IgD-negative memory B cell (primary cell): ENCODE results near the gene PCOLCE2. TPM values are rescaled to one million over a fixed set of nuclear protein-coding genes. Genes with fewer than 3 reads are reported as not detected.

ENCODE experiments used
- H3K27ac Mint-ChIP-seq, 3 donors: one replicate each; pipeline ENCODE4 v1.8.0; 2020 to 2022; ENCODE audit warnings: mild to moderate bottlenecking in 3 of 3, mixed read lengths in 3 of 3, moderate library complexity in 1 of 3
- H3K27me3 Mint-ChIP-seq: one replicate; pipeline ENCODE4 v1.8.0; 2021; ENCODE audit warnings: mixed read lengths
- H3K36me3 Mint-ChIP-seq: one replicate; pipeline ENCODE4 v1.8.0; 2020; ENCODE audit warnings: mild to moderate bottlenecking, mixed read lengths
- H3K4me1 Mint-ChIP-seq, 3 donors: one replicate each; pipeline ENCODE4 v1.8.0; 2020 to 2022; ENCODE audit warnings: mixed read lengths in 3 of 3, mild to moderate bottlenecking in 1 of 3
- H3K4me3 Mint-ChIP-seq, 4 donors: one replicate each; pipeline ENCODE4 v1.8.0; 2020 to 2022; ENCODE audit warnings: mild to moderate bottlenecking in 4 of 4, mixed read lengths in 4 of 4, moderate library complexity in 3 of 4
- H3K9me3 Mint-ChIP-seq, 3 donors: one replicate each; pipeline ENCODE4 v1.8.0; 2020 to 2021; ENCODE audit warnings: mixed read lengths in 3 of 3, mild to moderate bottlenecking in 1 of 3
- polyA plus RNA-seq: library from polyadenylated mRNA; unstranded; fragments of 300-500 nt; fragmentation: Illumina TruSeq; gene quantifications from one replicate; pipeline ENCODE4 v1.2.3, GENCODE V29; 2021

The PCOLCE2 gene
- polyA plus RNA-seq, 1 donor from 2014 or later = not detected

DNA sequence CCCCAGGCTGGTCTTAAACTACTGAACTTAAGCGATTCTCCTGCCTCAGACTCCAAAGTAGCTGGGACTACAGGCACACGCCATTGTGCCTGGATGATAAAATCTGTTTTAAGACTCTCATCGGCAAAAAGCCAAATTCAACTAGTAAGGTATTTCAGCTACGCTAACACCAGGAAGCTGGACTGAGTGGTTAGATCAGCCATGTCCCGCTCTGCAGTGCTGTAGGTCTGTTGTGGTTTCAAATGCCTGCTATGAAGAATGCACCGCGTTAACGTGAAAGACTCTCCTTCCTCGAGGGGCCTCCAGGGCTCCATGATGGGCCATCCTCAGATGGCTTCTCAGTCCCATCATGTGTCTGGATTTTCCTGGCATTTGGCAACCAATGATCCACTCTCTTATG, 70.2 kb downstream of the PCOLCE2 start:
- no peaks in the 10 kb centered on the region for H3K9me3 Mint-ChIP-seq
- no peak overlapping the region for H3K27ac Mint-ChIP-seq

DNA sequence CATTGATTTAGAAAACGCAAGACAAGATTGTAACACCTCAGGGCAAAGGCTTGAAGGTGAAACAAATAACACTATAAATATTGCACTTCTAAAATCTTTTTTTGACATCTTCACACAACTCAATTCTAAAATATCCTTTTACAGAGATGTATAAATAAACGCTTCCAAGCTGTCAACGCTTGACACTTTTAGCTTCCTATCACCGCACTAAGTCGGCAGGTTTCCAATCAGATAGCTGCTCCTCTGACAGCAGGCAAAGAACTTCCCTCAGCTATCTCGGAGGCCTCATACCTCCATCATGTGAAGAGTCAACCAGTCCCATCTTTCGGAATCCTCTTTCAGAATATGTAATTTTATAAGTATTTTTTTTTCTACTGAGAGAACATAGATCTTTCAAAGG, 71.0 kb downstream of the PCOLCE2 start:
- Mint-ChIP-seq H3K36me3 (no peaks in the 10 kb centered on the region), H3K27ac (no peak overlapping the region)

More for the DNA sequence above, 70.2 kb downstream of the PCOLCE2 start:
- H3K4me3 Mint-ChIP-seq = no peak overlapping the region
- H3K36me3 Mint-ChIP-seq = no peaks in the 10 kb centered on the region
- H3K27me3 Mint-ChIP-seq = peaks cover 2% of the 10 kb centered on the region
- no peaks in the 10 kb centered on the region for H3K4me1 Mint-ChIP-seq

DNA sequence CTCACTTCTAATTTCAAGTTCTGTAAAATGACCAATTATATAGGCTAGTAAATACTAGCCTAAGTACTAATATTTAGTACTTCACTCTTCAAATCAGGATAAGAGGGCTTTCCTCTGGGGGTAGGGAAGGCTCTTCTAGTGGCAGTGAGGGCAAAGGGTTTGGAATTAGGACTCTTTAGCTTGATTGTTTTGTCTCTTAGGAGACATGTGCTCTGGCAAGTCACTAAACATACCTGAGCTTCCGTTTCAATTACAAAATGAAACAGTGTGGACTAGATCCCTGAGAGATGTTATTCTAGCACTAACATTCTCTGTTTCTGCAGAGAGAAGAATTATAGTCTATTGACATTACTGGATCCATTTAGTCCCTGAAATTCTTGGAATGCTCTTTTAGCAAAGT, 71.5 kb downstream of the PCOLCE2 start:
- Mint-ChIP-seq H3K9me3 (no peaks in the 10 kb centered on the region), H3K27ac (no peak overlapping the region), H3K36me3 (no peaks in the 10 kb centered on the region), H3K4me3 (no peak overlapping the region), H3K4me1 (no peaks in the 10 kb centered on the region), H3K27me3 (peaks cover 2% of the 10 kb centered on the region)

More for the DNA sequence above, 71.0 kb downstream of the PCOLCE2 start:
- H3K4me3 Mint-ChIP-seq = no peak overlapping the region
- no peaks in the 10 kb centered on the region for H3K9me3 Mint-ChIP-seq
- no peaks in the 10 kb centered on the region for H3K4me1 Mint-ChIP-seq
- H3K27me3 Mint-ChIP-seq = peaks cover 2% of the 10 kb centered on the region

DNA sequence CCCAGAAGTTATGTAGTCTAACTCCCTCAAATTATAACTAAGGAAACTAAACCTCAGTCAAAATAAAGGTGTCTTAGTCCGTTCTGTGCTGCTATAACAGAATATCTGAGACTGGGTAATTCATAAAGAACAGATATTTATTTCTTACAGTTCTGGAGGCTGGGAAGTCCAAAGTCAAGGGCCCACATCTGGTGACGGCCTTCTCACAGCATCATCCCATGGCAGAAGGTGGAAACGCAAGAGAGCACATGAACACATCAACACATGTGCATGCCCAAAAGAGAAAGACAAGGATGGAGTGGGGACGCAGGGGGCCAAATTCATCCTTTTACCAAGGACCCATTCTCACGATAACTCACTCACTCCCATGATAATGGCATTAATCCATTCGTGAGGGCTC, 73.1 kb downstream of the PCOLCE2 start:
- Mint-ChIP-seq H3K27me3 (peaks cover 2% of the 10 kb centered on the region), H3K4me3 (no peak overlapping the region), H3K27ac (no peak overlapping the region), H3K9me3 (no peaks in the 10 kb centered on the region), H3K4me1 (no peaks in the 10 kb centered on the region), H3K36me3 (peaks cover 2% of the 10 kb centered on the region)

DNA sequence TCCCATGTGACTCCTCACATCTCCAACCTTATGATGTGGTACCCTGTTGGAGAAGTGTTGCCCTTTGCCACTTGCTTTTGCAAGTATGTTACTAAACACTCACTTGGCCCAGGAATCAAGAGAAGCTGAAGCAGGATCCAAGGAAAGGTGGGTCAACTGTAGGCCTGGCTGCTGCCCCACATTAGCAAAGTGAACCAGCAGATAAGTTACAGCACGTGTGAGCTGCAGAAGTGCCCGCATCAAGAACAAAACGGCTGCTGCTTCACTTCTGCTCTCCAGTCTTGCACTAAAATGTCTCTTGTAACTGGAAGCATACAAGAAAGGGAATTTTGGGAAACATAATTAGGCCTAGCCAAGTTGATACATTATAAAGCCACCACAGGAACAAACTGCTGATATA, 79.6 kb downstream of the PCOLCE2 start:
- Mint-ChIP-seq H3K27ac (no peak overlapping the region), H3K4me1 (no peaks in the 10 kb centered on the region), H3K36me3 (peaks cover 4% of the 10 kb centered on the region), H3K27me3 (no peaks in the 10 kb centered on the region), H3K9me3 (no peaks in the 10 kb centered on the region), H3K4me3 (no peak overlapping the region)

DNA sequence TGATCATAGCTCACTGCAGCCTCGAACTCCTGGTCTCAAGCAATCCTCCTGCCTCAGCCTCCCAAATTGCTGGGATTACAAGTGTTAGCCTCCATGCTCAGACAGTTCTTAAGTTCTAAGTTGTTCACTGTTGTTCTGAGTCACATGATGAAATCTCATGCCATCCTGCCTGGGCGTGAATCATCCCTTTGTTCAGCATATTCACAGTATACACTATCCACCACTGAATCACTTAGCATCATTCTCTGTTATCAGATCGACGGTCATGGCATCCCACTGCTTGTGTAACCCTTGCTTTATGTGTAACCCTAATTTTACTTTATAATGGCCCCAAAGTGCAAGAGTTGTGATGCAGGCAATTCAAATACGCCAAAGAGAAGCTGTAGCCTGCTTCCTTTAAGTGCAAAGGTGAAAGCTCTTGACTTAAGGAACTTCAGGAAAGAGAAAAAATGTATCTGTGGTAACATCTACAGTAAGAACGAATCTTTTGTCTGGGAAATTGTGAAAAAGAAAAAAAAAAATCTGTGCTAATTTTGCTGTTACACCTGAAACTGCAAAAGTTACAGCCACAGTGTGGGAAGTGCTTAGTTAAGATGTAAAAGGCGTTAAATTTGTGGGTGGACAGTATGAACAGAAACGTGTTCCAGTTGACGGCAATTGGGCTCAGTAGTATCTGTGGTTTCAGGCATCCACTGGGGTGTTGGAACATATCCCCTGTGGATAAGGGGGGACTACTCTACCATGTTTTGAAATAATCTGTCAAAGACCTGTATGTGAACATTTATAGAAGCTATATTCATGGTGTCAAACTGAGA, 80.6 kb downstream of the PCOLCE2 start:
- Mint-ChIP-seq H3K4me3 (no peak overlapping the region), H3K9me3 (no peaks in the 10 kb centered on the region), H3K36me3 (peaks cover 4% of the 10 kb centered on the region), H3K27me3 (no peaks in the 10 kb centered on the region), H3K27ac (no peak overlapping the region), H3K4me1 (no peaks in the 10 kb centered on the region)

DNA sequence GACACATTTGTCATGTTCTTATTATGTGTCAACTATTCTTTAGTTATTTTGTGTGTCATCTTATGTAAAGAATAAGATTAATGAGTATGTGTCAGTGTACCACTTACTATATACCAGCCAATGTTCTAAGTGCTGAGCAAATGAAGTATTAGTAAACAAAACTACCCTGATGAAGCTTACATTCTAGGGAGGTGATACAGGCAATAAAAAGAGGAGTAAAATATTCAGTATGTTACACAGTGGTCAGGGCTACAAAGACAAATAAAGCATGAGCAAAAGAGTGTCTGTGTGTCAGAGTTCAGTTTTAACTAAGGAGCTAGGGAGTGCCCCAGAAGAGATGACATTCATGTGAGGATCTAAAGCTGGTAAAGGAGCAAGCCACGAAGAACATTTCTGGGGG, 86.0 kb downstream of the PCOLCE2 start:
- Mint-ChIP-seq H3K27me3 (no peaks in the 10 kb centered on the region), H3K36me3 (peaks cover 7% of the 10 kb centered on the region), H3K4me1 (no peaks in the 10 kb centered on the region), H3K9me3 (no peaks in the 10 kb centered on the region), H3K27ac (no peak overlapping the region), H3K4me3 (no peak overlapping the region)

DNA sequence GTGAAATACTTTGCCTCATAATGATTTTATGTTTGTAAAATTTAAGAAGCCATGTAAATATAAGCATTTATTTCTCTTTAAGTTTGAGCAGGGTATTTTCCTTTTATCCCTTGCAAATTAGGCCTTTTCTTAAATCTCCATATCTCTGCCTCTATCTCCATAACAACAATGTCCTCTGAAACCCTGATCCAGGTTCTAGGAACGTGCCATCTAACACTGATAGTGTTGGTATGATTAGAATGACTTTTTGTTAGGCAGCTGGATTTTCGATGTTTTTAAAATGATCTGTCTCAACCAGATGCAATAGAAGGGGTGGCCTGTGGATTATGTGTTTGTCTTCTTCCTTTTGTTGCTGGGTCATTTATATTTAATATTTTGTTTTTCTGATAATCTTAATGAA, 87.1 kb downstream of the PCOLCE2 start:
- no peaks in the 10 kb centered on the region for H3K4me1 Mint-ChIP-seq
- no peak overlapping the region for H3K27ac Mint-ChIP-seq
- no peaks in the 10 kb centered on the region for H3K9me3 Mint-ChIP-seq
- no peak overlapping the region for H3K4me3 Mint-ChIP-seq
- H3K36me3 Mint-ChIP-seq = peaks cover 6% of the 10 kb centered on the region
- H3K27me3 Mint-ChIP-seq = no peaks in the 10 kb centered on the region

DNA sequence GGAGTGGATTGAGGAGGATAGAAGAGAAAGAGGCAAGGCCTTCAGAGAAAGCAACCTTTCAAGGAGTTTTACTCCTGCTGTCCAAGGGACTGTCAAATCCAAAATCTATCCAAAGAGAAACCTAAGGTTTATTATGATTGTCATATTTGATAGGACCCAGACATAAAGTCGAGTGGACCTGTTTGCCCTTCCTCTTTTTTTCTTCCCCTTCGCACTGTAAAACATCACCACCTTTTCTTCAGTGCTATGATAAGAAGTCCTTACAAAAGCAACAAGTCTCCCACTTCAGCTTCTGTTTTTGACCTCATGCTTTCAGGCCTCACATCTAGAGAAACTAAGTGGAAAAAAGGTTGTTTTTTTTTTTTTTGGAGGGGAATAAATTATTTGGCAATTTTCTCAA, 92.1 kb downstream of the PCOLCE2 start:
- Mint-ChIP-seq H3K4me1 (no peaks in the 10 kb centered on the region), H3K27ac (no peak overlapping the region), H3K9me3 (no peaks in the 10 kb centered on the region), H3K4me3 (no peak overlapping the region), H3K36me3 (peaks cover 3% of the 10 kb centered on the region), H3K27me3 (no peaks in the 10 kb centered on the region)

DNA sequence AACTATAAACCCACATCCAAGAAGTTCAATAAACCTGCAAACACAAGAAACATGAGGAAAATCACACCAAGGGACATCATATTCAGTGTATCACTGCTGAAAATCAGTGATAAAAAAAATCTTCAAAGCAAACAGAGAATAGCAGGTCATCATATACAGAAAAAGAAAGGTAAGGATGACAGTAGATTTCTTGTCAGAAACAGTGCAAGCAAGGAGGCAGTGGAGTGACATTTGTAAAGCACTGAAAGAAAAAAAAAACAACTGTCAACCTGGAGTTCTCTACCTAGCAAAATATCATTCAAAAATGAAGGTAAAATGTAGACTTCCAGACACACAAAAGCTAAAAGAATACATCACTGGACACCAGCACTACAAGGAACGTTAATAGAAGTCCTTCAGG, 93.6 kb downstream of the PCOLCE2 start:
- Mint-ChIP-seq H3K27ac (no peak overlapping the region), H3K4me1 (no peaks in the 10 kb centered on the region), H3K4me3 (no peak overlapping the region), H3K9me3 (no peaks in the 10 kb centered on the region), H3K27me3 (no peaks in the 10 kb centered on the region), H3K36me3 (peaks cover 3% of the 10 kb centered on the region)

DNA sequence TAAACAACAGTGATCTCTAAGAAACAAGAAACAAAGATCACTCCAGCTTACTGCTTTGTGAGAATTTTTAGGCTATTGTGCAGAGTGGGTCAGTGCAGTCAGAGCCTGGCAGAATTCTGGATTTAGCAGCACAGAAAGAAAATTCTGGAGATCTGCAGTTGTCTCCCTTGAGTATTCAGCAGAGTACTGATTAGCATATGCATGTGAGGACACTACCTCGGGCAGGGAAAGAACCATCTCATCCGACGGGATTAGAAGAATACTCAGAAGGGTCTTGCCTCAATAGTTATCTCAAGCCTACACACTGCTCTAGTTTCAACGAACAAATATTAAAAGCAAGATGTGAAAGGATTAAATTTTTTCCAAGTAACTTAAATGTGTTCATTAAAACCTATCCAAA, 94.4 kb downstream of the PCOLCE2 start:
- H3K27ac Mint-ChIP-seq = no peak overlapping the region
- no peaks in the 10 kb centered on the region for H3K9me3 Mint-ChIP-seq
- H3K4me3 Mint-ChIP-seq = no peak overlapping the region
- peaks cover 3% of the 10 kb centered on the region for H3K36me3 Mint-ChIP-seq
- H3K27me3 Mint-ChIP-seq = no peaks in the 10 kb centered on the region
- H3K4me1 Mint-ChIP-seq = no peaks in the 10 kb centered on the region

DNA sequence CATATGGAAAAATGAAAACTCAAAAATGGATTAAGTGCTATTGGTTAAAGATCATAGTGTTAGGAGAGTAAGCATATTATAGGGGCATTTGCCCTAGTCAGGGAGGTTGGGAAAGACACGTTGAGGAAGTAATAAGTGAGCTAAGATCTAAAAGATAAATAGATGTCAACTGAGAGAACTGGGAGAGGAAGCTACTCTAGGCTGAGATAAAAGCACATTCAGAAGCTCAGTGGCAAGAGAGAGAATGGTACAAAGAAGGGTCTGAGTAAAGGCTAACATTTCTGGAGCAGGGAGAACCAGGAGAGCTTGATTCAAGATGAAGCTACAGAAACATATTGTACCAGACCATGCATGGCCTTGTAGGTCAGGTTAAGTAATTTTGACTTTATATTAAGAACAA, 101.2 kb downstream of the PCOLCE2 start:
- Mint-ChIP-seq H3K4me3 (no peak overlapping the region), H3K27me3 (no peaks in the 10 kb centered on the region), H3K4me1 (no peaks in the 10 kb centered on the region), H3K27ac (no peak overlapping the region), H3K9me3 (no peaks in the 10 kb centered on the region), H3K36me3 (peaks cover under 1% of the 10 kb centered on the region)

DNA sequence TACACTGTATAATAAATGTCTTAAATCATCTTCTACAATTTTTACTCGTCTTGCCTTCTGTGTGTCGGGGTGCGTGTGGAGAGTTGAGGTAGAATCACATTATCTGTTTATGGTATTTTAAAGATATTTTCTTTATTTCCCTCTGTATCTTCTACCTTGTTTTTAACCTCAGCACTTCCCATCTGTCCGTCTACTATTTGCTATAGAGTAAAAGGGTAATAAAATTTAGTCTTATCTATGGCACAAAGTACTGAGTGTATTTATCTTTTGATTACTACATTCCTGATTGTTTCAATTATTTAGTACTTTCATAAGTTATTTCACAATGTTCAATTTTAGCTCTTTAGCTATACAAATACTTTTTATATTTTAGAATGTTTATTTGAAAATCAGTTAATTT, 102.9 kb downstream of the PCOLCE2 start:
- H3K27ac Mint-ChIP-seq = no peak overlapping the region
- H3K36me3 Mint-ChIP-seq = peaks cover 4% of the 10 kb centered on the region
- no peaks in the 10 kb centered on the region for H3K27me3 Mint-ChIP-seq
- no peak overlapping the region for H3K4me3 Mint-ChIP-seq
- no peaks in the 10 kb centered on the region for H3K9me3 Mint-ChIP-seq
- no peaks in the 10 kb centered on the region for H3K4me1 Mint-ChIP-seq

DNA sequence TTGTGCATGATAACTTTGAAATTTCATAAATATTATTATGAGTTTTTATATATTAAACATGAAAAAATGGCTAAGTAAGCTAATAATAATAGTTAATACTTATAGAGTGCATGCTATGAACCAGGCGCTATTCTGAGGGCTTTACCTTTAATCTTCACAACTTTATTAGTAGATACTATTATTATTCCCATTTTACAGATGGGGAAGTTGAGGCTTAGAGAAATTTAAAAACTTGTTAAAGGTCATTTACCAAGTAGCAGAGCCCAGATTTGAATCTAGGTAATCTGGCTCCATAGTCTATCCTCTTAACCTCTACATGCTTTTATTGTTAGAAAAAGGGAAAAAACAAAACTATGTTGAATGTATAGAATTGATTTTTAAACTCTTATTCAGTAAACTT, 104.7 kb downstream of the PCOLCE2 start:
- Mint-ChIP-seq H3K27me3 (no peaks in the 10 kb centered on the region), H3K9me3 (no peaks in the 10 kb centered on the region), H3K27ac (no peak overlapping the region), H3K4me1 (no peaks in the 10 kb centered on the region), H3K4me3 (no peak overlapping the region), H3K36me3 (peaks cover 4% of the 10 kb centered on the region)

DNA sequence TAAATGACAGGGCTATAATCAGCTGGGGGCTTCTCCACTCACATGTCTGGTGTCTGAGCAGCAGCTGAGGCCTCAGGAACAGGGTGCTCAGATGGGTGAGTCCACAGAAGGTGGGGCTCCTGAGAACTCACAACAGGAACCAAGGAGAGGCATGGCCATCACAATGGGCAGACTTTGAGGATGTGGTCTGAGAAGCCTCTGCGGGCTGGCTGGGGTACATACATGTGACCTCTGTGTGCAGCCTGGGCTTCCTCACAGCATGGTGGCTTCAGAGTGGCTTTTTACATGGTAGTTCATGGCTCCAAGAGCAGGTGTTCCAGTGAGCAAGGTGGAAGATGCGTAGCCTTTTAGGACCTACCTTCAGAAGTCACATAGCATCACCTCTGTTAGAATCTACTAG, 106.3 kb downstream of the PCOLCE2 start:
- Mint-ChIP-seq H3K4me1 (no peaks in the 10 kb centered on the region), H3K9me3 (no peaks in the 10 kb centered on the region), H3K27ac (no peak overlapping the region)

DNA sequence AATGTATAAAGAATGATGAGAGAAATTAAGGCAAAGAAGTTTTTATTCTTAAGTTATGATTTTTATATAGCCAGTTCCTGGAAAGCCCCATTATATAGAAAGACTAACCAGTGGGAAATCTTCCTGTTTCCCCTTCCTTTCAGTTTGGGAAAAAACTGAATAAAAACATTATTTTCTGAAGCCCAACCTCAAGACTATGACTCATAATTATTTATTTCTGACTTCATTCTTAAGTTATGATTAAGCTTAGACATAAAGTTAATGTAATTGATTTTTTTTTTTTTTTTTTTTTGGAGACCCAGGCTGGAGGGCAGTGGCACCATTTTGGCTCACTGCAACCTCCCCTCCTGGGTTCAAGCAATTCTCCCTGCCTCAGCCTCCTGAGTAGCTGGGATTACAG, 109.3 kb downstream of the PCOLCE2 start:
- Mint-ChIP-seq H3K4me3 (no peak overlapping the region), H3K27ac (no peak overlapping the region), H3K9me3 (no peaks in the 10 kb centered on the region), H3K4me1 (no peaks in the 10 kb centered on the region), H3K27me3 (no peaks in the 10 kb centered on the region), H3K36me3 (peaks cover 4% of the 10 kb centered on the region)

More for the DNA sequence above, 106.3 kb downstream of the PCOLCE2 start:
- Mint-ChIP-seq H3K27me3 (no peaks in the 10 kb centered on the region), H3K4me3 (no peak overlapping the region), H3K36me3 (peaks cover 4% of the 10 kb centered on the region)
